IPS-18a (cell line): ENCODE results near the gene GTPBP8.

Experiments
- H3K27ac ChIP-seq: one replicate; pipeline ENCODE4 v1.5.1; 2013; ENCODE audit warnings: low read length
- H3K27me3 ChIP-seq: one replicate; pipeline ENCODE4 v1.6.1; 2013; ENCODE audit warnings: mild to moderate bottlenecking, low read length; ENCODE audit not compliant: control insufficient read depth, insufficient read depth
- H3K36me3 ChIP-seq: one replicate; pipeline ENCODE4 v1.6.1; 2013; ENCODE audit warnings: low read depth, low read length; ENCODE audit not compliant: control insufficient read depth
- H3K4me1 ChIP-seq: one replicate; pipeline ENCODE4 v1.6.1; 2013; ENCODE audit warnings: low read depth, low read length; ENCODE audit not compliant: control insufficient read depth
- H3K4me3 ChIP-seq: one replicate; pipeline ENCODE4 v1.5.1; 2013; ENCODE audit warnings: low read length
- H3K9ac ChIP-seq: one replicate; pipeline ENCODE4 v1.6.1; 2013; ENCODE audit warnings: mild to moderate bottlenecking, low read length, moderate library complexity
- H3K9me3 ChIP-seq: one replicate; pipeline ENCODE4 v1.6.1; 2013; ENCODE audit warnings: low read depth, low read length; ENCODE audit not compliant: control insufficient read depth

GTPBP8 gene

DNA sequence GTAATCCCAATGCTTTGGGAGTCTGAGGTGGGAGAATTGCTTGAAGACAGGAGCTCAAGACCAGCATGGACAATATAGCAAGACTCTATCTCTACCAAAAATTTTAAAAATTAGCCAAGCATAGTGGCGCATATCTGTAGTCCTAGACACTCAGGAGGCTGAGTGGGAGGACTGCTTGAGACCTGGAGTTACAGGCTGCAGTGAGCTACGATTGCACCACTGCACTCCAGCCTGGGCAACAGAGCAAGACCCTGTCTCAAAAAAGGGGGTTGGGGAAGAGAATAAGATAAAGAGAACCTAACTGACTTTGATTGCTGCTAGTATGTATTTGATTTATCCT lies 16.6 kb upstream of the GTPBP8 start:
- no peaks in the 10 kb centered on the region for H3K36me3 ChIP-seq
- H3K27ac ChIP-seq: no peak overlapping the region
- no peaks in the 10 kb centered on the region for H3K27me3 ChIP-seq
- peaks cover 3% of the 10 kb centered on the region for H3K4me1 ChIP-seq
- no peak overlapping the region for H3K9ac ChIP-seq
- H3K4me3 ChIP-seq: no peak overlapping the region
- H3K9me3 ChIP-seq: no peaks in the 10 kb centered on the region

DNA sequence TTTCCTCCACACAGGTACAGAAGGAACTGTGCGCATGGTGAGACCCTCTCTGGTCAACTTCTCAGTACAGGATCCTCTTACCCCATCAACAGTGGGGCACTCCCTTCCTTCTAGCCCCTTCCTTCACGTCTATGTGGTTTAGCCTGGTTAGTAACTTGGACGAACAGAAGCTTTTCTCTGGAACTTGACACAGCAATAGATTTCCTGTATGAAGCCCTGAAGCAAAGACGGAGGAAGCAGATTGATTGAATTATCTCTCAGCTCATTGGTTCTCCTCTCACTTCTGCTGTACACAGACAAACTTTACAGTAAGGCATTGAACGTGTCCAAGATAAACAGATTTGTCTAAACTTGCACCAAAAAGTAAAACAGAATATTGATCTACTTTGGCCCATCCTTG lies 15.9 kb upstream of the GTPBP8 start, which contains the start of gene CD200R1:
Gene CD200R1 (minus strand): TSS at position 210 of the 400 bp plus-strand sequence. CDS start 246 bp downstream, outside the sequence.
- H3K27ac ChIP-seq: no peak within 1 kb of the TSS
- no peak within 1 kb of the TSS for H3K4me3 ChIP-seq
- H3K9me3 ChIP-seq: no peaks in the 10 kb centered on the region
- no peaks in the 10 kb centered on the region for H3K36me3 ChIP-seq
- no peaks in the 10 kb centered on the region for H3K27me3 ChIP-seq
- H3K4me1 ChIP-seq: peaks cover 3% of the 10 kb centered on the region
- H3K9ac ChIP-seq: no peak within 1 kb of the TSS

DNA sequence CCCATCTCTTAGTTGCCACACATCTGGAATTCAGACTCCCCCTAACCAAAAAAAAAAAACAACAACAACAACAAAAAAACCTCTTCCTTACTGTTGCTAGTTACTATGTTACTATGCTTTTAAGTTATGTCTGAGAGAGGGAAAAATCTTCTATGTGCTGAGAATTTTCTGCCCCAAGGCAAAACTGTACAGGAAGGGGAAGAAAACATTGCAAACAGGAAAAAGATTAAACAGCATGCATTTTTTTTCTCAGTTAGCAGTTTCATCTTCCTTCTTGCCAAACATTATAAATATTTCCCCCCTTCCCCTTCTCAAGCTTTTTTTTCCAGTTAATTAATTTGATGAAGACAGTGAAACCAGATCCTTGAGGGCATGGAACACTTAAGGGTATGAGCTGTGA lies 14.8 kb upstream of the GTPBP8 start:
- no peak overlapping the region for H3K27ac ChIP-seq
- H3K4me1 ChIP-seq: peaks cover 3% of the 10 kb centered on the region
- H3K36me3 ChIP-seq: no peaks in the 10 kb centered on the region
- H3K9me3 ChIP-seq: no peaks in the 10 kb centered on the region
- no peaks in the 10 kb centered on the region for H3K27me3 ChIP-seq
- H3K4me3 ChIP-seq: no peak overlapping the region
- H3K9ac ChIP-seq: no peak overlapping the region

DNA sequence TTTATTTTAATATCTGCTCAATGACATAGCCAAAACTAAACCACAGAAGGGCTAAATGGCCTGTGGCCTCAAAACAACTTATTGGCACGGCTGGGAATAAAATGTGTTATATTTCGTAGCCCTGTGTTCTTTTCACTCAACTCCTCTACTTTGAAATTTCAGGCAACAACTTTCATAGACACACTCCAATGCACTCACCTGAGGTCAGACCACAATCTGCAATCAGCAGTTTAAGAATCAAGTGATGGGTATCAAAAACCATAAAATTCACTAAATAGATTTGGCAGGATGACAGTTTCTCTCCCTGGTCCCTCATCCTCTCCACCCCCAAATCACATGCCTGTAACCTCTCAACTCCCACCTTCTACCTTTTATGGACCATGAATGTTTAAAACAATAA lies 13.8 kb upstream of the GTPBP8 start:
- peaks cover 3% of the 10 kb centered on the region for H3K4me1 ChIP-seq
- H3K27me3 ChIP-seq: no peaks in the 10 kb centered on the region
- no peaks in the 10 kb centered on the region for H3K9me3 ChIP-seq
- no peak overlapping the region for H3K27ac ChIP-seq
- H3K36me3 ChIP-seq: no peaks in the 10 kb centered on the region
- no peak overlapping the region for H3K9ac ChIP-seq
- H3K4me3 ChIP-seq: no peak overlapping the region

DNA sequence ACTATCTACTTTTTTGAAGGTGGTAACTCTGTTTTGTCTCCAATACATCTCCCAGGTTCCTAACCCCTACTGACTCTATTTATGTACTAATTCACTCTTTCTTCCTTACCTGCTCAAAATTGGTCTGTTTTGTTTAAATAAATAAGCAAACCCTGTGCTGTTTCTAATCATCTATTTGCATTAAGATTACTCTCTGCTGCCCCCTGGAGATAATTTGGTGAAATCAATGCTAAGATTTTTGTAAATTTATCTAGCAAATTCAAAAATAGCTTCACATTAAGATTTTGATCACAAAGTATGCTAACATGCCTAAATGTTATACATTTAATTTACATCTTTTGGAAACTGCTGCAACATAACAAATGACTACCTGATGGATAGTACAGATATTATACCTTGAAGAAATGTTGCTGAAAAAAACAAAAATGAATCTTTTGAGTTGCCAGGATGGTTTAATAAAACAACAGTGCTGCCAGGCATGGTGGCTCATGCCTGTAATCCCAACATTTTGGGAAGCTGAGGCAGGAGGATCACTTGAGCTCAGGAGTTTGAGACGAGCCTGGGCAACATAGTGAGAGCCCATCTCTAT lies 11.4 kb upstream of the GTPBP8 start:
- H3K4me1 ChIP-seq: peaks cover 3% of the 10 kb centered on the region
- H3K27ac ChIP-seq: no peak overlapping the region
- H3K9me3 ChIP-seq: no peaks in the 10 kb centered on the region
- no peaks in the 10 kb centered on the region for H3K27me3 ChIP-seq
- H3K4me3 ChIP-seq: no peak overlapping the region
- no peak overlapping the region for H3K9ac ChIP-seq
- H3K36me3 ChIP-seq: no peaks in the 10 kb centered on the region

DNA sequence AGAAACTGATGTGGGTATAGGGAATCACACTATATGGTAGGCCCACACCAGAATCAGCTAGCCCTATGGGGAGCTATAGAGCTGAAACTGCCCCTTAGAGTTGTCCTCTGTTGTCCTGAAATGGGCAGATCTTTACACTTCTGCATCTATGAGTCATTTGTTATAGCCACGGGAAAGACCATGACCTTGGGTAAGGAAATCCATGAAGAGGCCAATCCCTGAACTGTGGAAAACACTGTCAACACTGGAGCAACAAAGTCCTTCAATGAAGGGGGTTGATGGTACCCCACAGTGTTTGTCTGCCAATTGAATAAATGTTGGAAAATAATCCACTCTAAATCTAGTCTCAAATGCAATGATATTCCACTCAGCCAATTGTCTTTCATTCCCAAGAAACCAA lies 10.7 kb upstream of the GTPBP8 start:
- no peaks in the 10 kb centered on the region for H3K27me3 ChIP-seq
- H3K27ac ChIP-seq: no peak overlapping the region
- no peaks in the 10 kb centered on the region for H3K36me3 ChIP-seq
- no peak overlapping the region for H3K4me3 ChIP-seq
- H3K4me1 ChIP-seq: peaks cover 3% of the 10 kb centered on the region
- no peaks in the 10 kb centered on the region for H3K9me3 ChIP-seq
- H3K9ac ChIP-seq: no peak overlapping the region

DNA sequence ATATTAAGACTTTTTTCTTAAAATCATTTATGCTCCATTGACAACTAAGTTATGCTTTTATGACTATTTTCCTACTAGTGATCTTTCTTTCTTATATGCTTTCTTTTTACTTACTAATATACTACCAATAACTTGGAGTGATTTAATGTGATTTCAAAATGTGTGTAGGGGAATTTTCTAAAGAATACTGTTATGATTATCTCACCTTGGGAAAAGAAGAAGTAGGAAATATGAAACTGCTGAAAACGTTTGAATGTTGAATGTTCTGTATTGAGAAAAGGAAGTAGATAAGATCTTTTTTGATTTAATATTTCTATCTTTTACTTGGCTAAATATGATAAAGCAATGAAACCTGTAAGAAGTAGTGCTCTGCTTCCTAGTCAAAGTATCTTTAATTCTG lies 8.1 kb upstream of the GTPBP8 start:
- H3K4me3 ChIP-seq: no peak overlapping the region
- H3K9me3 ChIP-seq: no peaks in the 10 kb centered on the region
- no peaks in the 10 kb centered on the region for H3K36me3 ChIP-seq
- H3K27ac ChIP-seq: no peak overlapping the region
- H3K27me3 ChIP-seq: no peaks in the 10 kb centered on the region
- peaks cover 3% of the 10 kb centered on the region for H3K4me1 ChIP-seq
- H3K9ac ChIP-seq: no peak overlapping the region

DNA sequence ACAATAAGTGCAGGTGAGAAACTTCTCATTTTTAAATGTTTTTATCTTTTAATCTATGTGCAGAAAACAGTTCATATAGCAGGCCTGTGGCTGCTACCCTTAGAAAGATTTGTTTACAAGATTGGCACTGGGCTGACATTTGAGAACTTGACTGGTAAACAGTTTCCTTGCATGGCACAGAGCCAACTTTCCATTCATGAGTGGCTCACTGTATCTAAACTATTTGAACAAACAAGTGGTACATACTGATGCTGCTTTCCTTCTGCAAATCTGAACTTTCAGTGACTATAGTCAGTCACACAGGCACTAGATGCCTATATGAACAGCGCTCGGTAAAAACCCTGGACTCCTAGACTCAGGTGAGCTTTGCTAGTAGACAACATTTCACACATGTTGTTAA lies 6.3 kb upstream of the GTPBP8 start:
- no peaks in the 10 kb centered on the region for H3K27me3 ChIP-seq
- H3K27ac ChIP-seq: no peak overlapping the region
- no peaks in the 10 kb centered on the region for H3K9me3 ChIP-seq
- H3K9ac ChIP-seq: no peak overlapping the region
- H3K36me3 ChIP-seq: no peaks in the 10 kb centered on the region
- H3K4me3 ChIP-seq: no peak overlapping the region
- H3K4me1 ChIP-seq: no peaks in the 10 kb centered on the region

DNA sequence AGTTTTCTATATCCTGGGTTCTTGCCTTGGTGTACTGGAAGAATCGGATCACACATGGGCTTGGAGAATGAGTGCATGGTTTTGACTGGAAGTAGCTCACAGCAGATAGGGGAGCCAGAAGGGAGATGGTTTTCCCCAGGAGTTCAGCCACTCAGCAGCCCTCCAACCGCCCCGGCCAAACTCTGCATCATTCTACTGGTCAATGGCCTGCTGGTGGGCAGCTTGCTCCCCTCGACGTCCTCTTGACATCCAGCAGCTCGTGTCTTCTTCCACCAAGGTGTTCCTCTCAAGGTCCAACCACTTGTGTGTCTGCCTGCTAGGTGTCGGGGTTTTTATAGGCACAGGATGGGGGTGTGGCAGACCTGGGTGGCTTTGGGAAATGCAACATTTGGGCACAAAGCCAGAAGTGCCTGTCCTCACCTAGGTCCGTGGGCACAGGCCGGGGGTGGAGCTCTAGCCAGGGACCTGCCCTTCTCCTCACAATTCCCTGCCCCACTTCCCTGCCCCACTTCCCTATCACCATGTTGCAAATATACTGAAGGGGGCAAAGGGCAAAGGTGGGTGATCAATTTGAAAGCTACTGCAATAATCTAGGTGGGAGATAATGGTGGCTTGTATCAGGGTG lies 3.0 kb upstream of the GTPBP8 start:
- Histone ChIP-seq H3K36me3 (no peaks in the 10 kb centered on the region), H3K9me3 (no peaks in the 10 kb centered on the region), H3K9ac (no peak overlapping the region), H3K4me1 (peaks cover 9% of the 10 kb centered on the region), H3K27me3 (no peaks in the 10 kb centered on the region), H3K27ac (no peak overlapping the region), H3K4me3 (no peak overlapping the region)

DNA sequence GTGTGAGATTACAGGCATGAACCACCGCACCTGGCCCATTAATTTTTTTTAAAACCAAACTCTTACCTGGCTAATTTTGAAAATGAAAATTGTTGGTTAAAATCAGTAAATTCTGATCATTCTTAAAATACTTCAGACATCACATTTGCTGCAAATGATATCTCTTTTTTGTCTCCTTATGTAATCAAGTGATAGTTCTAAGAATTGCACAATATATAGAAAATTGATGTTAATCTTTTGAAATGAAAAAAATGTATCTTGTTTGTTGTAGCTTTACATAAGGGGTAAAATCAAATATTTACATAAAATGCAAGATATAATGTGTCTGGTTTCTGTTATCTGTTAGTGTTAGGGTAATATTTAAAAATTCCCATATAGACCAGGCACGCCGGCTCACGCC lies 5.0 kb downstream of the GTPBP8 start:
- H3K36me3 ChIP-seq: peaks cover 29% of the 10 kb centered on the region
- no peaks in the 10 kb centered on the region for H3K9me3 ChIP-seq
- peaks cover 7% of the 10 kb centered on the region for H3K4me1 ChIP-seq
- H3K9ac ChIP-seq: no peak overlapping the region
- no peak overlapping the region for H3K4me3 ChIP-seq
- H3K27me3 ChIP-seq: no peaks in the 10 kb centered on the region
- H3K27ac ChIP-seq: no peak overlapping the region

DNA sequence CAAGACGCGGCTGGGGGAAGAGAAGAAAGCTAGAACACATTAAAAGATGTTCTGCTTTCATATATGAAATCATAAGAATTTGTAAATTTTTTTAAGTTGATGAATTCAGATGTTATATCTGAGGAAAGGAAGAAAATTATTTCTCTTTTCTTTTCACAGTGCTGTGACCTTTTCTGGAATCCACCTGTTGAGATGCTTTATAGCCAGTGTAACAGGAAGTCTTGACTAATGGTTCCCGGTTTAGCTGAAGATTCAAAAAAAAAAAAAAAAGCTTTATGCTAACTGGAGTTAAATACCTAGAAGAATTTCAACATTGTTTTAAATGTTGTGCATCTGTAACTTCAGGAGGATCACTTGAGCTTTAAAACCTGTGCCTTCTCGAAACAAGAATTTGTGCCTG lies 9.9 kb downstream of the GTPBP8 start:
- peaks cover 57% of the 10 kb centered on the region for H3K36me3 ChIP-seq
- H3K27me3 ChIP-seq: no peaks in the 10 kb centered on the region
- no peaks in the 10 kb centered on the region for H3K9me3 ChIP-seq
- no peak overlapping the region for H3K27ac ChIP-seq
- H3K4me1 ChIP-seq: no peaks in the 10 kb centered on the region
- H3K4me3 ChIP-seq: no peak overlapping the region
- no peak overlapping the region for H3K9ac ChIP-seq

DNA sequence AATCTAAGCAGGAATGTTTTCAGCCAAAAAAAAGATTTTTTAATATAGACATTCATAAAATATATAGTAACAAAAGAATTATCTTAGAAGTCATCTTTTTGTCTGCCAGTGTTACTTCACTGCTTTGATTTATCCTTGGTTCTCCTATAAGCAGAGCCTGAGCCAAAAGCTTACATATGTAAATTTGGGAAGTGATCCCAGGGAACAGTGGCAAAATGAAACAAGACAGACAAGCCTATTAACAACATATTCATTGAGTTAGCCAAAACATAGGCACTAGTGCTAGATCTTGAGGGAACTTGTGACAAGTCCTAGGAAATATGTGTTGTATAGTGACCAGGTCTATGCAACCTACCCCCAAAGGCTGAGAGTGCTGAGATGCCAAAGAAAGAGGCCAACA lies 11.3 kb downstream of the GTPBP8 start:
- peaks cover 70% of the 10 kb centered on the region for H3K36me3 ChIP-seq
- H3K9ac ChIP-seq: no peak overlapping the region
- H3K4me1 ChIP-seq: no peaks in the 10 kb centered on the region
- no peak overlapping the region for H3K27ac ChIP-seq
- H3K27me3 ChIP-seq: no peaks in the 10 kb centered on the region
- H3K9me3 ChIP-seq: no peaks in the 10 kb centered on the region
- H3K4me3 ChIP-seq: no peak overlapping the region
